AG20443 (cell line): Measurements from ENCODE around the gene UBXN7.
"Not testable (repeated sequence)": the region's sequence is repeated elsewhere in the genome, so short reads cannot be mapped to it uniquely, and the experiment has no call there.

Experiments
- DNase-seq: peaks from one replicate; pipeline ENCODE4 v3.0.0; 2012; ENCODE audit warnings: low spot score, mixed read lengths

The UBXN7 gene, protein sequence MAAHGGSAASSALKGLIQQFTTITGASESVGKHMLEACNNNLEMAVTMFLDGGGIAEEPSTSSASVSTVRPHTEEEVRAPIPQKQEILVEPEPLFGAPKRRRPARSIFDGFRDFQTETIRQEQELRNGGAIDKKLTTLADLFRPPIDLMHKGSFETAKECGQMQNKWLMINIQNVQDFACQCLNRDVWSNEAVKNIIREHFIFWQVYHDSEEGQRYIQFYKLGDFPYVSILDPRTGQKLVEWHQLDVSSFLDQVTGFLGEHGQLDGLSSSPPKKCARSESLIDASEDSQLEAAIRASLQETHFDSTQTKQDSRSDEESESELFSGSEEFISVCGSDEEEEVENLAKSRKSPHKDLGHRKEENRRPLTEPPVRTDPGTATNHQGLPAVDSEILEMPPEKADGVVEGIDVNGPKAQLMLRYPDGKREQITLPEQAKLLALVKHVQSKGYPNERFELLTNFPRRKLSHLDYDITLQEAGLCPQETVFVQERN

DNA sequence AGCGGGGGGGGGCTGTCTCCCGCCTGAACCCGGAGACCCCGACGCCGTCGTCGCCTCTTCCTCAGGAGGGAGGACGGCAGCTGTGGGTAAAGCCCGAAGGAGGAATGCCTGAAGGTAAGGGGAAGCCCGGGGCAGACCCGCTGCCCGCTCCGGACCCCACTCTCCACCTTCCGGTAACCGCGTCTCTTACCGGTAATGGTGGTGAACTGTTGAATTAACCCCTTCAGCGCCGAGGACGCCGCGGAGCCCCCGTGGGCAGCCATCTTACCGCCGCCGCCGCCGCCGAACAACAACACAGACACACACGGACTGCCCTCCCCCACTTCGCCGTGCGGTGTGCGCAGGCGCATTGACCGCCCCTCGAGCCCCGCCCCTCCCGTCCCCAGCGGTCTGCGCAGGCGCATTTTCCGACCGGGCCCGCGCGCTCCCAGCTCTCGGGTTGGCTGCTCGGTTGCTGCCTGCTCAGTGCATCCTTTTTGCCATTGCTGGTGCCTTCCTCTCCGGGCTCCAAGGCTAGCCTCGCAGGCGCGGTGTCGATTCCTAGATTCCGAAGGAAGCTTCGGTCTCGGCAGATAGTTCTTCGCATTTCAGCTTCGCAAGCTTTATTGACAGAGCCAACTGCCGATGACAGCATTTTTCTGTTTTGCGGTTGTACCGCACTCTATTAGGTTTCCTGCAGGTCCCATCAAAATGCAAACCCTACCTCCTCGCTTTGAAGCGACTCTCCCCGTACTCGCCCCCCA, at the start of gene UBXN7:
Gene UBXN7 (minus strand): TSS at position 291 of the 743 bp plus-strand sequence. CDS start 28 bp downstream, at position 263.
- DNase-seq = peak; percentile 100

DNA sequence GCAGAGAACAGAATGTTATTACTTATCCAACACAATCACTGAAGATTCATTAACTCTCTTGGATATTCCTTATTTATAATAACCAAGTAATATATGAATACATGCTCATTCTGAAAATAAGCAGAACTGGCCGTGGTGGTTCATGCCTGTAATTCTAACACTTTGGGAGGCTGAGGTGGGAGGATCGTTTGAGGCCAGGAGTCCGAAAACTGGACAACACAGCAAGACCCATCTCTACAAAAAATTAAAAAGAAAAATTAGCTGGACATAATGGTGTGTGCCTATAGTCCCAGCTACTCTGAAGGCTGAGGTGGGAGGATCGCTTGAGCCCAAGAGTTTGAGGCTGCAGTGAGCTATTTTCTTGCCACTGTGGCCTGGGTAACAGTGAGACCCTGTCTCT, 45.5 kb upstream of the UBXN7 start:
- no peak for DNase-seq

DNA sequence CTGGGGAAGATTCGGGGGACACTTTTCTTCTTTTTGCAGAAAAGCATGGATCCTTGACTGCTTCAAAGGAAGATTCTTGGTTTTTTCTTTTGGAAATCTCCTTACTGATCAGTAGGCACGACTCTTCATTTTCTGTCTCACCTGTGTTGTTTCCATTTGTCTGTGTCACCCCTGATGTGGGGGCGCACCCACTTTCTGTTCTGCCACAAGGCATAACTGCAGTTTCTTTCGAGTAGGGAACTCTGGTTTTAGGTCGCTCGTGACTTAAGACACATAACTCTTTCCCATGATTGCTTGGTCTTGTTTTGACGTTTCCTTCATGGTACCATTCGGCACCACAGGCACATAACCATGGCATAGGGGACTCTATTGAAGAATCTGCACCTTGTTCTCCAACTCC, 40.1 kb upstream of the UBXN7 start:
- DNase-seq = no peak

DNA sequence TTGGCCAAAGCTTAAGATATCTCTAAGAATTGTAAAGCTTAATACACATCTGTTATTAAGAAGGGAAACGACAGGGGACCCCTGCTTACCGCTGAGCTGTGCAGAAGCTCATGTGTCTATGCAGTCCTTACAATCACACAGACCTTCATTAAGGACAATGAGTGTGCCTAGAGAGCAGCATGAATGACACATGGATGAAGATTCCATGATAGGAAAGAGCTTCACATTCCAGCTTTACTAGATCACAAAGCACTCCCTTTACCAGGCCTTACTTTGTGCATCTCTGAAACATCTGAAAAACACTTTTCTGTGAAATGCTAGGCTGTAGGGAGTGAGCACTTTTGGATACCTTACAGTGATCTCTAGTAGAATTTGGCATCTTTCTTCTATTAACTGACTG, 39.3 kb upstream of the UBXN7 start:
- peak; percentile 43 for DNase-seq

DNA sequence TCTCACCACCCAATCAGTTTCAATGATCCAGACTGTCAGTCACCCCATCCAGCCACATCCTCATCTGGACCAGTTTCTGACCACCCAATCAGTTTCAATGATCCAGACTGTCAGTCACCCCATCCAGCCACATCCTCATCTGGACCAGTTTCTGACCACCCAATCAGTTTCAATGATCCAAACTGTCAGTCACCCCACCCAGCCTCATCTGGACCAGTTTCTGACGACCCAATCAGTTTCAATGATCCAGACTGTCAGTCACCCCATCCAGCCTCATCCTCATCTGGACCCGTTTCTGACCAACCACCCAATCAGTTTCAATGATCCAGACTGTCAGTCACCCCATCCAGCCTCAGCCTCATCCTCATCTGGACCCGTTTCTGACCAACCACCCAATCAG, 38.0 kb upstream of the UBXN7 start:
- DNase-seq = not testable (repeated sequence)

DNA sequence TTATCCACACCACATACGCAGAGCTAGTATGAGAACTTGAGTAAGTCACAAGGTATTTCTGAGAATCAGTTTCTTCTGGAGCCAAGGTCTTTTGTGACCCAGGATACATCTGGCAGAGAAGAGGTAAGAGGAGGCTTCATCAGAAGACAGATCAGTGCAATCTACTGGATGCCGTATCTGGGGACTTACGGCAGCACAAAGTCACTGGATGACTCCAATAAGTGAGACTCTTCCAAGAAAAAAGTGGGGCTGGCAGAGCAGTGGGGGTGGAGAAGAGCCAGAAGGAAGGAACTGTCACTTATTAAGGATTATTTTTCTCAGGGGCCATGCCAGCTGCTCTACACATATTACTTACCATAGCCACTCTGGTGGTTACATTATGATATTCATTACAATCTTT, 31.6 kb upstream of the UBXN7 start:
- no peak for DNase-seq

DNA sequence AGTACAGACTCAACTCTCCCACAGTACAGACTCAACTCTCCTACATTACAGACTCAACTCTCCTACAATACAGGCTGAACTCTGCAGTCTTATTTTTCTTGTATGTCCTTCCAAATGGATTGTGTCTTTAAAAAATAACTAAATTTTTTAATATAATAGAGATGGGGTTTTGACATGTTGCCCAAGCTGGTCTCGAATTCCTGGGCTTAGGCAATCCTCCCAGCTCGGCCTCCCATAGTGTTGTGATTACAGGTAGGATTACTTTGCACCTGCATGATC, 31.2 kb upstream of the UBXN7 start:
- DNase-seq = no peak

DNA sequence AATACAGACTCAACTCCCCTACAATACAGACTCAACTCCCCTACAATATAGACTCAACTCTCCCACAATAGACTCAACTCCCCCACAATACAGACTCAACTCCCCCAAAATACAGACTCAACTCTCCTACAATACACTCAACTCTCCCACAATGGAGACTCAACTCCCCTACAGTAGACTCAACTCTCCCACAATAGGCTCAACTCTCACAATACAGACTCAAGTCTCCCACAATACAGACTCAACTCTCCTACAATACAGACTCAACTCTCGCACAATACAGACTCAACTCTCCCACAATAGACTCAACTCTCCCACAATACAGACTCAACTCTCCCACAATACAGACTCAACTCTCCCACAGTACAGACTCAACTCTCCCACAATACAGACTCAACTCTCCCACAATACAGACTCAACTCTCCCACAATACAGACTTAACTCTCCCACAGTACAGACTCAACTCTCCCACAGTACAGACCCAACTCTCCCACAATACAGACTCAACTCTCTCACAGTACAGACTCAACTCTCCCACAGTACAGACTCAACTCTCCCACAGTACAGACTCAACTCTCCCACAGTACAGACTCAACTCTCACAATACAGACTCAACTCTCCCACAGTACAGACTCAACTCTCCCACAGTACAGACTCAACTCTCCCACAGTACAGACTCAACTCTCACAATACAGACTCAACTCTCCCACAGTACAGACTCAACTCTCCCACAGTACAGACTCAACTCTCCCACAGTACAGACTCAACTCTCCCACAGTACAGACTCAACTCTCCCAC, 30.7 kb upstream of the UBXN7 start:
- not testable (repeated sequence) for DNase-seq

DNA sequence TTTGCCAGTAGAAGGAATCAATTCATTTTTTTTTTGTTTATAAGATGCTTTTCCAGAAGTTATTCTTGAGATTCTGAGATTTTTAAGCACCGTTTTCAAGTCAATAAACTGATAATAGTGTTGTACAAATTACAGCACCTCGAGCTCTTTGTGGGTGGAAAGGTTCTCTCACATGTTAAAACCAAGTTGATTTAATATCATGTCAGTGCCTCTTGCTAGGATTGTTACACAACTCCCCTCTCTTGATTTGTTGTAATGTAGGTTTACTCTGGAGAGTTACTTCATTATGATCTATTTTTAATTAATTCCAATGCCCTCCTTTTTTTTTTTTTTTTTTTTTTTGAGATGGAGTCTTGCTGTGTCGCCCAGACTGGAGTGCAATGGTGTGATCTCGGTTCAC, 25.8 kb upstream of the UBXN7 start:
- DNase-seq = no peak

DNA sequence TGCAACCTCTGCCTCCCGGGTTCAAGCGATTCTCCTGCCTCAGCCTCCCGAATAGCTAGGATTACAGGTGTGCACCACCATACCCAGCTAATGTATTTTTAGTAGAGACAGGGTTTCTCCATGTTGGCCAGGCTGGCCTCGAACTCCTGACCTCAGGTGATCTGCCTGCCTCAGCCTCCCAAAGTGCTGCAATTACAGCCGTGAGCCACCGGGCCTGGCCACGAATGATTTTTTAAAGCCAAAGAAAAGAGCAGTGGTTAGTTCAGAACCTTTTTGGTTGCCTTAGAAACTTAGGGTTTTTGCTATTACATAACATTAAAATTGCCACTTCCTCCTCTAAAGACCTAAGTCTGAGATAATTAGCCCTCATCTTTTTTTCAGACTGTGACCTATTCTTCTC, 25.2 kb upstream of the UBXN7 start:
- DNase-seq = not testable (repeated sequence)

DNA sequence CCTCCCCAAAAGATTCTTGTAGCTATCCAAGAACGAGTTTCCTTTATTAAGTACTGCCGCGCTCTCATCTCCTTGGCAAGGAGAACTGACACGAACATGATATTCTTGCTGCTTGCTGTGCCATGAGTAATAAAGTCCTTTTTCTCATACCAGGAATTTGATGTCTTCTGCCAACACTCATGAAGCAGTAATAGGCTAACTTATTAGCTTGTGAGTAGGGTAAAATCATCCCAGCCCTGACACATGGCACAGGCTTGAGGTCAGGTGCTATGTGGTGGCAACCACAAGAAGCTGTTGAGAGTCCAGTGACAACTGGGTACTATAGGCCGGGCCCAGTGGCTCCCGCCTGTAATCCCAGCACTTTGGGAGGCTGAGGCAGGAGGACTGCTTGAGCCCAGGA, 22.7 kb upstream of the UBXN7 start:
- DNase-seq = peak; percentile 25

DNA sequence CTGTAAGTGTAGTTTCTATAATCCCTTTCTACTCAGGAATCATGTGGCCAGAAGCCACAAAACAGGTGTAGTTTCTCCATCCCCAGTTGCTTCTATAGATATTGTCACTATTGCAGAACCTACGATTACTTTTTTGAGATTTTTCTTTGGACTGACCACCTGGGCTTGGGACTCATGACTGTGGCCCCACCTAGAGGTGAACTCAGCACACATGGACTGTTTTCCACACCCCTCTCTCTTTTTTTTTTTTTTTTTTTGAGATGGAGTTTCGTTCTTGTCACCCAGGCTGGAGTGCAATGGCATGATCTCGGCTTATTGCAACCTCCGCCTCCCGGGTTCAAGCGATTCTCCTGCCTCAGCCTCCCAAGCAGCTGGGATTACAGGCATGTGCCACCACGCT, 13.2 kb upstream of the UBXN7 start:
- DNase-seq = not testable (repeated sequence)

DNA sequence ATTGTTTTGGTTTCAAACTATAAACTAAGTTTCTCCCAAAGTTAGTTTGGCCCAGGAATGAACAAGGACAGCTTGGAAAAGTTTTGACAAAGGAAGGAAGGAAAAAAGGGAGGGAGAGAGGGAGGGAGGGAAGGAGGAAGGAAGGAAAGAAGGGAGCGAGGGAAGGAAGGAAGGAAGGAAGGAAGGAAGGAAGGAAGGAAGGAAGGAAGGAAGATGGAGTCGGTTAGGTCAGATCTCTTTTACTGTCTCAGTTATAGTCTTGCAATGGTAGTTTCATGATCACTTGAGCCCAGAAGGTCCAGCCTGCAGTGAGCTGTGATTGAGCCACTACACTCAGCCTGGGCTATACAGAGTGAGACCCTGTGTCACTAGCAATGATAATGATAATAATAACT, 12.3 kb upstream of the UBXN7 start:
- DNase-seq = no peak

DNA sequence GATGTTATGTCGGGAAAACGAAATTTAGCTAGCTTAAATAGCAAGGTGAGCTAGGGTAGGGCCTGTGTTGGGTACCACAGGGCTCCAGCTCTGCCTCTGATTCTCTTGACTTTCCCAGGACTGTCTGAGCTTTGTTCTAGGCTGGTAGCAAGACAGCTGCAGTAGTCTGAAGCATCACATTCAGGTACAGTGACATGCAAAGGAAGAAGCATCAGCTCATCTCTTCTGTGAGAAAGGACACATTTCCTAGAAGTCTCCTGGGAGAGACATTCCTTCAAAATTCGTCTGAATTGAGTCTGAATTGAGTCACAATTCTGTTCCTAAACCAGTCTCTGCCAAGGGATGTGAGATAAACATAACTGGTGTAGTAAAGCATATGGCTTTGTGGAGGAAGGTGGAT, 8.5 kb upstream of the UBXN7 start:
- peak; percentile 10 for DNase-seq

DNA sequence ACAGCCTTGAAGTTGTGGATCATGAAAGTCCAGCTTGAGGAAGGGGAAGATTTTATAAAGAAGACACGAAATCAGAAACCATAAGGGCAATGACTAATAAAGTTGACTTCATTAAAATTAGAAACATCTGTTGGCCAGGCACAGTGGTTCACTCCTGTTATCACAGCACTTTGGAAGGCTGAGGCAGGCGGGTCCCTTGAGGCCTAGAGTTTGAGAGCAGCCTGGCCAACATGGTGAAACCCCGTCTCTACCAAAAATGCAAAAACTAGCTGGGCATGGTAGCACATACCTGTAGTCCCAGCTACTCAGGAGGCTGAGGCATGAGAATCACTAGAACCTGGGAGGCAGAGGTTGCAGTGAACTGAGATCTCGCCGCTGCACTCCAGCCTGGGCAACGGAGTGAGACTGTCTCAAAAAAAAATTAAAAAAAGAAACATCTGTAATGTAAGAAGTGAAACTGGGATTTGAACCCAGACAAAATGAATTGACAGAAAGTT, 7.9 kb upstream of the UBXN7 start:
- peak; percentile 42 for DNase-seq

DNA sequence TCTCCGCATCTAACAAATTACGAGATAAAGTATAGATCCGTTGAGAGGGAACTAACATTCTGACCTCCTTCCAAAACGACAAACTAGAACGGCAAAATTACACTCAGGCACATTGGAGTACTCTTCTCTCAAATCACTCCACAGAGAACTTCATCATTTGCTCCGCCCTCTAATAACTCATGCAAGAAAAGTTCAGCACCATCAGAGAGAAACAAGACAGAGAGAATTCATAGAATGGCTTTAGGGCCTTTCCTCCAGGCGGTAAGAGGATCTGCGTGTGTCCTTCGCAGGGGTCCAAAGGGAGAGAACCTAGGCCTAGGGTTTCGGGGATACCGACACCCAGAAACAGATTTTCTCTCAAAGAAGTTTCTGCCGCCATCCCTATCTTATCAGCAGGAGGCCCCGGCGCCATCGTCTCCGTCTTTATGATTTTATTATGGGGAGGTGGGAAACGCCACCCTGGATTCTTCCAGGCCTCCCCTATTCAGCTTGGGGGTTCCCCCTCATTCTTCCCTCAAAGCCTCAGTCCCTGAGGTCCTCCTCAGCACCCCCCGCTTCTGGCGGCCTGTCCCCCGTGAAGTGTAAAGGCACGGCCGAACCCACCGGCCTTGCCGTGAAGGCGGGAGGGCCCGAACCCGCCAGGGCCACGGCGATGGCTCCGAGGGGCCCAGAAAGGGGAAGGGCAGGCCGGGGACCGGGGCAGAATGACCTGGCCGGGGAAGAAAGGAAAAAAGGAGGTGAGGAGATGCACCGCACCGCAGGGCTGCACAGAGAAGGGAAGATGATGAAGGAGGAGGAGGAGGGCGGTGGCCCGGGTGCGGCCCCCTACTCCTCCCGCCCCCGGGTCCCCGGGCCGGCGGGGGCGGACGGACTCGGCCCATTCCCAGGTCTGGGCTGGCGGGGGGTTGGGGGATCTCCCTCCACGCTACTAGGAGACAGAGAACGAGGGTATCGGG, 768 bp downstream of the UBXN7 start:
- DNase-seq = peak; percentile 59

DNA sequence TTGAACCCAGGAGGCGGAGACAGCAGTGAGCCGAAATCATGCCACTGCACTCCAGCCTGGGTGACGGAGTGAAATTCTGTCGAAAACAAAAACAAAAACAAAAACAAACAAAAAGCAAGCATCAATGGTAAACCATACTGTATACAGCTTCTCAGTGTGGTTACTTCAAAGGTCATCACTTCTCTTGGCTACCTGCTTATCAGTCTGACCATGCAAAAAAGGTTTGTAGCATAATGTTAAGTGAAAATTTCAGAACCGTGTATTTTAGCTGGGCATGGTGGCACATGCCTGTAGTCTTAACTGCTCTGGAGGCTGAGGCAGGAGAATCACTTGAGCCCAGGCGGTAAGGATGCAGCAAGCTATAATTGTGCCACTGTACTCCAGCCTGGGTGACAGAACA, 4.2 kb downstream of the UBXN7 start:
- no peak for DNase-seq

DNA sequence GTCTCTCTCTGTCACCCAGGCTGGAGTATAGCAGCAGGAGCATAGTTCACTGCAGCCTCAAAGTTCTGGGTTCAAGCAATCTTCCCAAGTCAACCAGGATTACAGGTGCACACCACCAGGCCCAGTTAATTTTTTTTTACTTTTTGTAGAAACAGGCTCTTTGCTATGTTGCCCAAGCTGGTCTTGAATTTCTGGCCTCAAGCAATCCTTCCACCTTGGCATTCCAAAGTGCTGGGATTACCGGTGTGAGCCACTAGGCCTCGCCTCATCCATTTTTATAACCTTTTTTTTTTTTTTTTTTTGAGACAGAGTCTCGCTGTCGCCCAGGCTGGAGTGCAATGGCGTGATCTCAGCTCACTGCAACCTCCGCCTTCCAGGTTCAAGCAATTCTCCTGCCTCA, 7.8 kb downstream of the UBXN7 start:
- not testable (repeated sequence) for DNase-seq

DNA sequence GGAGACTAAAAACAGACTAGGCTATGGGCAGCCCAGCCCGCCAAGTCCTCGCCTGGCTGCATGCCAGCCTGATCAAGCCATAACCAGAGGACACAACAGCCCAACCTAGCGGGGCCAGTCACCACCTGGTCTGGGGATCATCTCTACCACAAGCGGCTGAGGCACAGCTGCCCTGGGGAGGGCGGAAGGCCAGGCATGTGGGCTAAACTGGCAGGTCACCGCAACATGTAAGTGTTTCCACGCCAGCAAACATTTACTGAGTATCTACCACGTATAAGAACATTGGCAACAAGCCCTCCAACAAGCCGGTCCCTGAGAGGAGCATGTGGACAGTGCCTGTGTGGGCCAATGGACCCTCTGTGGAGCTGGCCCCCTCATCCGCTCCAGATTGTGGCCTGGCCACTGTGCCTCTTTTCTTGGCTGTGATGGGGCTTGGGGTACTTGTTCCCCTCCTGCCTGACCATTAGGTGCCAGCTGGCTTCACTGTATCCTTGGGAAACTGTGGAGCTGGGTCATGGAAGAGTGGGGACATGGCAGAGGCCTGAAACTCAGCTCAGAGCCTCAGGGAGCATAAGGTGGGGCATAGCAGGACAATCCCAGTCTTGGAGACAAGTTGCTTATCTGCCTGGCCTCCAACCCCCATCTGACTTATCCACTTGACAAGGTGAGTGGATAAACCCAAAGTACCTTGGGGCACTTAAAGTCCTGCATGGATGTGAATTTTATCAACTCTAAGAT, 9.0 kb downstream of the UBXN7 start:
- DNase-seq = no peak

DNA sequence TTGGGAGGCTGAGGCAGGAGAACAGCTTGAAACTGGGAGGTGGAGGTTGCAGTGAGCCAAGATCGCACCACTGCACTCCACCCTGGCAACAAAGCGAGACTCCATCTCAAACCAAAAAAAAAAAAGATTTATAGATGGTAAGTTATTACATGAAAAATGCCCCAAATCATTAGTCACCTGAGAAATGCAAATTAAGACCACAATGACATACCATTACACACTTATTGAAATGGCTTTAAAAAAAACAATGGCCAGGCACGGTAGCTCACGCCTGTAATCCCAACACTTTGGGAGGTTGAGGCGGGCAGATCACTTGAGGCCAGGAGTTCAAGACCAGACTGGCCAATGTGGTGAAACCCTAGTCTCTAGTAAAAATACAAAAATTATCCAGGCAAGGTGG, 10.6 kb downstream of the UBXN7 start:
- not testable (repeated sequence) for DNase-seq

DNA sequence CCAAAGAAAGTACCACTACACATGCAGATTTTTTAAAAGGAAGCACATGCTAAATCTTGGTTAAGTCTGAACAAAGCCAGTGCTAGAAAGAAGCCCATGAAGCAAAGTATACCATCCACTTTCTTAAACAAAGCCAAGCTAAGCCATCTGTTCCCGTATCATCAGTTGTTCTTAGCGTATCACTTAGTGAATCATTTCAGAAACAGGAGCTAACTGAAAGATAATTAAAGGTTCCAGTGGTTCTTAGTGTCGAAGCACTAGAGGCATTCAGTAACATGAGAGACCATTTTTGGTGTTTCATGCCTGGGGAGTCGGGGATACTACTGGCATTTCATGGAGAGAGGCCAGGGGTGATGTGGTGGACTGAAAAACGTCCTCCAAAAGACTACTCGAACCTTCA, 12.8 kb downstream of the UBXN7 start:
- no peak for DNase-seq
